MM.1S (cell line): ENCODE data around the gene KRTAP4-11.

Experiments used
- DNase-seq: peaks from one replicate; pipeline ENCODE4 v3.0.0-alpha.2; 2015
- H2AFZ ChIP-seq: fragments of 300-600 bp; sonication (generic); 2 replicates; pipeline ENCODE4 v1.6.0; 2016; ENCODE audit warnings: antibody characterized with exemption, low read length
- H3F3A ChIP-seq: fragments of 300-600 bp; sonication (generic); 2 replicates; pipeline ENCODE4 v1.6.1; 2016; ENCODE audit warnings: mild to moderate bottlenecking, antibody characterized with exemption, low read length, moderate library complexity, mixed read lengths; ENCODE audit not compliant: insufficient read depth
- H3K27ac ChIP-seq: fragments of 300-600 bp; sonication (generic); 2 replicates; pipeline ENCODE4 v1.5.1; 2016; ENCODE audit warnings: mild to moderate bottlenecking, low read length
- H3K27me3 ChIP-seq: fragments of 300-600 bp; sonication (generic); replicated peaks from 2 replicates; pipeline ENCODE4 v1.6.0; 2016; ENCODE audit warnings: low read length; ENCODE audit not compliant: insufficient read depth
- H3K36me3 ChIP-seq: fragments of 300-600 bp; sonication (generic); replicated peaks from 2 replicates; pipeline ENCODE4 v1.6.1; 2016; ENCODE audit warnings: mild to moderate bottlenecking, low read length, mixed read lengths; ENCODE audit not compliant: insufficient read depth
- H3K4me1 ChIP-seq: fragments of 300-600 bp; sonication (generic); 2 replicates; pipeline ENCODE4 v1.6.1; 2016; ENCODE audit warnings: low read length, mixed read lengths
- H3K4me2 ChIP-seq: fragments of 300-600 bp; sonication (generic); 2 replicates; pipeline ENCODE4 v1.6.0; 2016; ENCODE audit warnings: low read depth, low read length
- H3K4me3 ChIP-seq: fragments of 300-600 bp; sonication (generic); 2 replicates; pipeline ENCODE4 v1.5.1; 2016; ENCODE audit warnings: low read length, mixed read lengths
- H3K79me2 ChIP-seq: fragments of 300-600 bp; sonication (generic); 2 replicates; pipeline ENCODE4 v1.6.1; 2016; ENCODE audit warnings: mixed run types, low read length, mixed read lengths
- H3K9ac ChIP-seq: fragments of 300-600 bp; sonication (generic); 2 replicates; pipeline ENCODE4 v1.6.1; 2016; ENCODE audit warnings: low read length, mixed read lengths
- H3K9me2 ChIP-seq: fragments of 300-600 bp; sonication (generic); replicated peaks from 2 replicates; pipeline ENCODE4 v1.6.1; 2016; ENCODE audit warnings: mild to moderate bottlenecking, low read length, mixed read lengths; ENCODE audit not compliant: insufficient read depth
- H3K9me3 ChIP-seq: fragments of 300-600 bp; sonication (generic); replicated peaks from 2 replicates; pipeline ENCODE4 v1.6.1; 2016; ENCODE audit warnings: mild to moderate bottlenecking, low read length, mixed read lengths; ENCODE audit not compliant: insufficient read depth
- H4K20me1 ChIP-seq: fragments of 300-600 bp; sonication (generic); 2 replicates; pipeline ENCODE4 v1.6.1; 2016; ENCODE audit warnings: mild to moderate bottlenecking, low read length, moderate library complexity, mixed read lengths; ENCODE audit not compliant: insufficient read depth
- CTCF ChIP-seq: fragments of 300-600 bp; sonication (generic); IDR thresholded peaks from 2 replicates; pipeline ENCODE4 v1.5.1; 2016; ENCODE audit warnings: antibody characterized with exemption, low read length, mixed read lengths
- EZH2 ChIP-seq: fragments of 300-600 bp; sonication (generic); optimal IDR thresholded peaks from 2 replicates; pipeline ENCODE3; 2017; ENCODE audit warnings: low read depth, mild to moderate bottlenecking, antibody characterized with exemption, low read length, mixed read lengths
- EZH2phosphoT487 ChIP-seq: fragments of 300-600 bp; sonication (generic); IDR thresholded peaks from 2 replicates; pipeline ENCODE4 v1.6.1; 2018; ENCODE audit warnings: antibody characterized with exemption, low read length

KRTAP4-11 gene

GRCh38 chr17:41133880-41134735, 15.9 kb upstream of the KRTAP4-11 start:
- no peaks in the 10 kb centered on the region for H3K9me3 ChIP-seq
- no peaks in the 10 kb centered on the region for H4K20me1 ChIP-seq
- no peaks in the 10 kb centered on the region for H3F3A ChIP-seq
- no peak overlapping the region for H2AFZ ChIP-seq
- no peaks in the 10 kb centered on the region for H3K27me3 ChIP-seq
- H3K4me1 ChIP-seq, result no peaks in the 10 kb centered on the region
- no peak overlapping the region for H3K9ac ChIP-seq
- TF ChIP-seq CTCF (no peak), EZH2 (no peak), EZH2phosphoT487 (no peak)
- H3K4me2 ChIP-seq, result no peak overlapping the region
- DNase-seq, result no peak
- no peak overlapping the region for H3K4me3 ChIP-seq
- no peaks in the 10 kb centered on the region for H3K9me2 ChIP-seq
- no peaks in the 10 kb centered on the region for H3K79me2 ChIP-seq
- H3K36me3 ChIP-seq, result no peaks in the 10 kb centered on the region
- no peak overlapping the region for H3K27ac ChIP-seq

GRCh38 chr17:41131979-41132378, 13.8 kb upstream of the KRTAP4-11 start:
- Histone ChIP-seq H3K9ac (no peak overlapping the region), H3K36me3 (no peaks in the 10 kb centered on the region), H4K20me1 (no peaks in the 10 kb centered on the region), H3K27me3 (no peaks in the 10 kb centered on the region), H3F3A (no peaks in the 10 kb centered on the region), H3K27ac (no peak overlapping the region), H3K9me3 (no peaks in the 10 kb centered on the region), H3K4me3 (no peak overlapping the region), H3K4me2 (no peak overlapping the region), H3K79me2 (no peaks in the 10 kb centered on the region), H3K9me2 (no peaks in the 10 kb centered on the region), H3K4me1 (no peaks in the 10 kb centered on the region), H2AFZ (no peak overlapping the region)
- no peak for DNase-seq
- no peak for TF ChIP-seq EZH2phosphoT487
- no peak for TF ChIP-seq CTCF
- no peak for TF ChIP-seq EZH2

GRCh38 chr17:41127371-41127770, 9.2 kb upstream of the KRTAP4-11 start:
- H3F3A ChIP-seq, result no peaks in the 10 kb centered on the region
- no peaks in the 10 kb centered on the region for H3K9me2 ChIP-seq
- H2AFZ ChIP-seq, result no peak overlapping the region
- no peak for DNase-seq
- H3K9ac ChIP-seq, result no peak overlapping the region
- H3K27ac ChIP-seq, result no peak overlapping the region
- H3K4me3 ChIP-seq, result no peak overlapping the region
- no peaks in the 10 kb centered on the region for H3K27me3 ChIP-seq
- no peaks in the 10 kb centered on the region for H3K79me2 ChIP-seq
- no peak overlapping the region for H3K4me2 ChIP-seq
- H3K9me3 ChIP-seq, result no peaks in the 10 kb centered on the region
- TF ChIP-seq EZH2 (no peak), EZH2phosphoT487 (no peak), CTCF (no peak)
- H3K4me1 ChIP-seq, result no peaks in the 10 kb centered on the region
- H3K36me3 ChIP-seq, result no peaks in the 10 kb centered on the region
- H4K20me1 ChIP-seq, result no peaks in the 10 kb centered on the region
